ENCODE data around the gene OR9Q1.

The OR9Q1 gene

DNA sequence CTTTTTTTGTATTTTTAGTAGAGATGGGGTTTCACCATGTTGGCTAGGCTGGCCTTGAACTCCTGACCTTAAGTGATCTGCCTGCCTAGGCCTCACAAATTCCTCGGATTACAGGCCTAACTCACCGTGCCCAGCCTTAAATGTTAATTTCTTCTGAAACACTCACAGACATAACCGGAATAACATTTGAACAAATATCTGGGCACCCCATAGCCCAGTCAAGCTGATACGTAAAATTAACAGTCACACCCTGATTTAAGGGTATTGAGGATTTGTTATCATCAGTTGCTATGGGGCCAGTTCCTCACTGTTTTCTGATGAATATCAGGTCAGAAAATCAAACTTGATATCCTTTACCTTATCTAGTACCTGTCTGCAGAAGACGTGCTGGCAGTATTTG, 23.0 kb upstream of the OR9Q1 start:
- Mint-ChIP-seq H3K4me3 (no peak overlapping the region), H3K27me3 (ENCODE audit: low read depth) (no peaks in the 10 kb centered on the region), H3K27ac (no peak overlapping the region), H3K36me3 (ENCODE audit: low read depth) (no peaks in the 10 kb centered on the region), H3K4me1 (no peaks in the 10 kb centered on the region), H3K9me3 (no peaks in the 10 kb centered on the region)
- TF ChIP-seq, protein P1, sequence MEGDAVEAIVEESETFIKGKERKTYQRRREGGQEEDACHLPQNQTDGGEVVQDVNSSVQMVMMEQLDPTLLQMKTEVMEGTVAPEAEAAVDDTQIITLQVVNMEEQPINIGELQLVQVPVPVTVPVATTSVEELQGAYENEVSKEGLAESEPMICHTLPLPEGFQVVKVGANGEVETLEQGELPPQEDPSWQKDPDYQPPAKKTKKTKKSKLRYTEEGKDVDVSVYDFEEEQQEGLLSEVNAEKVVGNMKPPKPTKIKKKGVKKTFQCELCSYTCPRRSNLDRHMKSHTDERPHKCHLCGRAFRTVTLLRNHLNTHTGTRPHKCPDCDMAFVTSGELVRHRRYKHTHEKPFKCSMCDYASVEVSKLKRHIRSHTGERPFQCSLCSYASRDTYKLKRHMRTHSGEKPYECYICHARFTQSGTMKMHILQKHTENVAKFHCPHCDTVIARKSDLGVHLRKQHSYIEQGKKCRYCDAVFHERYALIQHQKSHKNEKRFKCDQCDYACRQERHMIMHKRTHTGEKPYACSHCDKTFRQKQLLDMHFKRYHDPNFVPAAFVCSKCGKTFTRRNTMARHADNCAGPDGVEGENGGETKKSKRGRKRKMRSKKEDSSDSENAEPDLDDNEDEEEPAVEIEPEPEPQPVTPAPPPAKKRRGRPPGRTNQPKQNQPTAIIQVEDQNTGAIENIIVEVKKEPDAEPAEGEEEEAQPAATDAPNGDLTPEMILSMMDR (IDR thresholded peaks at IDR 0.05; ENCODE audit: unreplicated experiment in 3 of 3), result no peak

- Mint-ChIP-seq H3K27me3 (ENCODE audit: low read depth) (no peaks in the 10 kb centered on the region), H3K4me1 (no peaks in the 10 kb centered on the region), H3K9me3 (no peaks in the 10 kb centered on the region), H3K27ac (no peak overlapping the region), H3K36me3 (ENCODE audit: low read depth) (no peaks in the 10 kb centered on the region), H3K4me3 (no peak overlapping the region)
- TF ChIP-seq, protein P1 (IDR thresholded peaks at IDR 0.05; ENCODE audit: unreplicated experiment in 3 of 3), result no peak
These were observed 20.6 kb upstream of the OR9Q1 start for GRCh38 chr11:58003036-58003435.

DNA sequence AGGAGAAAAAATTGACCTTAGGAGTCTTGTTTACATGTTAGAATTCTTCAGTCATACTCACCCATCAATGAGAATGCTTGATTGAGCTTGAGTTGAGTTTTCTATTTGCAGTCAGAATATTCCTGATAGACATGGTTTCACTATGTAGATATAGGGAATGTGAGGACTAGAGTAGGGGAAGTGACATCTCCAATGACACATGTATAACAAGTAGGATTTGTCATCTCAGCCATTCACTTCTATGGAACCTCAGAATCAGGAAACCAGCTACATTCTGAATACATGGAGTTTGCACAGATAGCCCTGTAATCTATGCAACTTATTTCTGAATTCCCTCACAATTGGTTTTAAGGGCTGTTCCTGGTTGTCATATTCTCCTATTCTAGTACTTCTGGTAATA, 20.1 kb upstream of the OR9Q1 start:
- Mint-ChIP-seq H3K27me3 (ENCODE audit: low read depth) (no peaks in the 10 kb centered on the region), H3K36me3 (ENCODE audit: low read depth) (no peaks in the 10 kb centered on the region), H3K4me3 (no peak overlapping the region), H3K4me1 (no peaks in the 10 kb centered on the region), H3K27ac (no peak overlapping the region), H3K9me3 (no peaks in the 10 kb centered on the region)
- TF ChIP-seq, protein P1 (IDR thresholded peaks at IDR 0.05; ENCODE audit: unreplicated experiment in 3 of 3), result no peak

- TF ChIP-seq, protein P1 (IDR thresholded peaks at IDR 0.05; ENCODE audit: unreplicated experiment in 3 of 3), result no peak
- H3K36me3 Mint-ChIP-seq (ENCODE audit: low read depth), result no peaks in the 10 kb centered on the region
- H3K27me3 Mint-ChIP-seq (ENCODE audit: low read depth), result no peaks in the 10 kb centered on the region
- no peaks in the 10 kb centered on the region for H3K9me3 Mint-ChIP-seq
- no peaks in the 10 kb centered on the region for H3K4me1 Mint-ChIP-seq
- no peak overlapping the region for H3K4me3 Mint-ChIP-seq
- H3K27ac Mint-ChIP-seq, result no peak overlapping the region
These were observed 19.0 kb upstream of the OR9Q1 start for GRCh38 chr11:58004664-58005063.

GRCh38 chr11:58006940-58007339, 16.7 kb upstream of the OR9Q1 start:
- no peaks in the 10 kb centered on the region for H3K9me3 Mint-ChIP-seq
- TF ChIP-seq, protein P1 (IDR thresholded peaks at IDR 0.05; ENCODE audit: unreplicated experiment in 3 of 3), result no peak

DNA sequence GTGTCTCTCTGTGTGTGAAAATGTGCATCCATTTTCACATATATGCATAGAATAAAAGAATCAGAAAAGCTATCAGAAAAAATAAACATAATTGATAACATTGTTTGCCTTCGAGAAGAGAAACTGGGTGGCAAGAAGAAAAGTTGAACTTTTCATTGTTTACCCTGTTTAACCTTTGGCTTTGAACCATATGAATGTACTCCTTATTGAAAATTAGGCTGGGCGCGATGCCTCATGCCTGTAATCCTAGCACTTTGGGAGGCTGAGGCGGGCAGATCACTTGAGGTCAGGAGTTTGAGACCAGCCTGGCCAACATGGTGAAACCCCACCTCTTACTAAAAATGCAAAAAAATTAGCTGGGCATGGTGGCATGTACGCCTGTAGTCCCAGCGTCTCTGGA, 11.9 kb upstream of the OR9Q1 start:
- Mint-ChIP-seq H3K4me1 (no peaks in the 10 kb centered on the region), H3K9me3 (no peaks in the 10 kb centered on the region), H3K27me3 (ENCODE audit: low read depth) (peaks cover 4% of the 10 kb centered on the region), H3K4me3 (no peak overlapping the region), H3K36me3 (ENCODE audit: low read depth) (no peaks in the 10 kb centered on the region), H3K27ac (no peak overlapping the region)
- TF ChIP-seq, protein P1 (IDR thresholded peaks at IDR 0.05; ENCODE audit: unreplicated experiment in 3 of 3), result no peak

More at GRCh38 chr11:58006940-58007339, 16.7 kb upstream of the OR9Q1 start:
- H3K27me3 Mint-ChIP-seq (ENCODE audit: low read depth), result no peaks in the 10 kb centered on the region
- H3K4me1 Mint-ChIP-seq, result no peaks in the 10 kb centered on the region
- no peak overlapping the region for H3K4me3 Mint-ChIP-seq
- H3K27ac Mint-ChIP-seq, result no peak overlapping the region
- H3K36me3 Mint-ChIP-seq (ENCODE audit: low read depth), result no peaks in the 10 kb centered on the region
